ENCODE measurements around the gene LTB. TPM values are rescaled to one million over a fixed set of nuclear protein-coding genes. Genes with fewer than 3 reads are reported as not detected.

Gene LTB
- total RNA-seq, 1 experiment from 2014 or later, result not detected

- Histone ChIP-seq H3K27me3 (replicated peaks; ENCODE audit: control insufficient read depth, insufficient read depth, low read length) (no peaks in the 10 kb centered on the region), H3K36me3 (ENCODE audit: control insufficient read depth, insufficient read depth, low read length) (no peaks in the 10 kb centered on the region), H3K9me3 (no peaks in the 10 kb centered on the region), H3K4me3 (ENCODE audit: low read depth, low read length) (0 out of 2 replicates have a peak within 1 kb of the TSS, but pooled peaks have one; percentile 6), H3K4me1 (peaks cover 29% of the 10 kb centered on the region)
- BruUV-seq (replicated peaks), result no TSS peak
- Mint-ChIP-seq H3K27ac (ENCODE audit: unreplicated experiment) (peak within 1 kb of the TSS; percentile 91), H3K27me3 (ENCODE audit: insufficient read depth, unreplicated experiment) (no peaks in the 10 kb centered on the region), H3K9me3 (ENCODE audit: unreplicated experiment) (no peaks in the 10 kb centered on the region), H3K36me3 (ENCODE audit: insufficient read depth, unreplicated experiment) (peaks cover 8% of the 10 kb centered on the region), H3K4me1 (ENCODE audit: low read depth, unreplicated experiment) (peaks cover 19% of the 10 kb centered on the region), H3K4me3 (ENCODE audit: unreplicated experiment) (peak within 1 kb of the TSS; percentile 68)
- peak; percentile 47 to 56 for DNase-seq
- ChIA-PET POLR2A (no interaction called here), CTCF (interaction anchor here (0.9 kb wide), 1 partner anchor 672 kb away, joined by 6 read pairs; no protein-coding TSS in a partner anchor)
- intact Hi-C loops (cut with micrococcal nuclease; ENCODE audit: unreplicated experiment), result no loop called here
- TF ChIP-seq, protein P1, sequence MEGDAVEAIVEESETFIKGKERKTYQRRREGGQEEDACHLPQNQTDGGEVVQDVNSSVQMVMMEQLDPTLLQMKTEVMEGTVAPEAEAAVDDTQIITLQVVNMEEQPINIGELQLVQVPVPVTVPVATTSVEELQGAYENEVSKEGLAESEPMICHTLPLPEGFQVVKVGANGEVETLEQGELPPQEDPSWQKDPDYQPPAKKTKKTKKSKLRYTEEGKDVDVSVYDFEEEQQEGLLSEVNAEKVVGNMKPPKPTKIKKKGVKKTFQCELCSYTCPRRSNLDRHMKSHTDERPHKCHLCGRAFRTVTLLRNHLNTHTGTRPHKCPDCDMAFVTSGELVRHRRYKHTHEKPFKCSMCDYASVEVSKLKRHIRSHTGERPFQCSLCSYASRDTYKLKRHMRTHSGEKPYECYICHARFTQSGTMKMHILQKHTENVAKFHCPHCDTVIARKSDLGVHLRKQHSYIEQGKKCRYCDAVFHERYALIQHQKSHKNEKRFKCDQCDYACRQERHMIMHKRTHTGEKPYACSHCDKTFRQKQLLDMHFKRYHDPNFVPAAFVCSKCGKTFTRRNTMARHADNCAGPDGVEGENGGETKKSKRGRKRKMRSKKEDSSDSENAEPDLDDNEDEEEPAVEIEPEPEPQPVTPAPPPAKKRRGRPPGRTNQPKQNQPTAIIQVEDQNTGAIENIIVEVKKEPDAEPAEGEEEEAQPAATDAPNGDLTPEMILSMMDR (IDR thresholded peaks at IDR 0.05; ENCODE audit: insufficient read depth in 1 of 2, low read depth in 1 of 2, low read length in 1 of 2, severe bottlenecking in 1 of 2, unreplicated experiment in 1 of 2), result no peak
Measured at GRCh38 chr6:31614684-31615578, 32.7 kb upstream of the LTB start, which contains the start of gene AIF1. TSS of gene AIF1 (plus strand) at chr6:31615234. CDS start at chr6:31615330, 96 bp downstream.

DNA sequence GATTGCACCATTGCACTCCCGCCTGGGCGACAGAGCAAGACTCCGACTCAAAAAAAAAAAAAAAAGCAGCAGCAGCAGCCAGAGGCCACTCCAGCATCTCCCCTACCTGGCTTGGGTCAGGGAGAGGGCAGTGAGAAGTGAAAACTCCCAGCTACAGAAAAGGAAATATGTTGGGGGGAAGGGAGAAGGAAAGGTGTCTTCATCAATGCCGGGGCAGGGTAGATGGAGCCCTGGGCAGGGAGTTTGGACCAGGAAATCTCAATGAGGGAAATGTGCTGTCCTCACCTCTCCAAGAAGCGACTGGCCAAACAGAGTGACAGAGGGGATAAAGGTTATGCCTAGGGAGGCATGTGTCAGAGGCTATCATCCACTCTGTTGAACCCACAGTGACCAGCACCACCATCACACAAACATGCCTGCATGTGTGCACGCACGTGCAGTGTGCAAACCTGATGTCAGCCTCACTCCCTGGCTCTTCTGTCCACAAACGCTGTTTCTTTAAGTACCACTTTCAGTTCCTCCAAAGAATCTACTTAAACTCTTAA lies 31.9 kb upstream of the LTB start:
- Mint-ChIP-seq H3K4me1 (ENCODE audit: low read depth, unreplicated experiment) (peaks cover 19% of the 10 kb centered on the region), H3K9me3 (ENCODE audit: unreplicated experiment) (no peaks in the 10 kb centered on the region), H3K27ac (ENCODE audit: unreplicated experiment) (peak overlapping the region; percentile 91), H3K4me3 (ENCODE audit: unreplicated experiment) (peak overlapping the region; percentile 68), H3K27me3 (ENCODE audit: insufficient read depth, unreplicated experiment) (no peaks in the 10 kb centered on the region), H3K36me3 (ENCODE audit: insufficient read depth, unreplicated experiment) (peaks cover 6% of the 10 kb centered on the region)
- TF ChIP-seq, protein P1 (IDR thresholded peaks at IDR 0.05; ENCODE audit: insufficient read depth in 1 of 2, low read depth in 1 of 2, low read length in 1 of 2, severe bottlenecking in 1 of 2, unreplicated experiment in 1 of 2), result no peak
- ChIA-PET POLR2A (interaction anchor here (0.5 kb wide), 1 partner anchor 10 kb away, joined by 3 read pairs; no protein-coding TSS in a partner anchor), CTCF (no interaction called here)
- no peaks in the 10 kb centered on the region for H3K36me3 ChIP-seq (ENCODE audit: control insufficient read depth, insufficient read depth, low read length)
- DNase-seq, result no peak
- H3K9me3 ChIP-seq, result no peaks in the 10 kb centered on the region
- H3K27me3 ChIP-seq (replicated peaks; ENCODE audit: control insufficient read depth, insufficient read depth, low read length), result no peaks in the 10 kb centered on the region
- BruUV-seq (replicated peaks), result no TSS peak
- intact Hi-C loops (cut with micrococcal nuclease; ENCODE audit: unreplicated experiment), result no loop called here
- H3K4me3 ChIP-seq (ENCODE audit: low read depth, low read length), result 0 out of 2 replicates have a peak overlapping the region, but pooled peaks have one; percentile 6
- peaks cover 29% of the 10 kb centered on the region for H3K4me1 ChIP-seq

GRCh38 chr6:31610968-31611367 lies 28.7 kb upstream of the LTB start:
- ChIA-PET POLR2A (no interaction called here), CTCF (interaction anchor here (0.8 kb wide), 1 partner anchor 64 kb away, joined by 3 read pairs; the partner anchor contains the start of gene ATP6V1G2)
- peaks cover 19% of the 10 kb centered on the region for H3K4me1 Mint-ChIP-seq (ENCODE audit: low read depth, unreplicated experiment)
- Histone ChIP-seq H3K27me3 (replicated peaks; ENCODE audit: control insufficient read depth, insufficient read depth, low read length) (no peaks in the 10 kb centered on the region), H3K9me3 (no peaks in the 10 kb centered on the region), H3K36me3 (ENCODE audit: control insufficient read depth, insufficient read depth, low read length) (no peaks in the 10 kb centered on the region), H3K4me3 (ENCODE audit: low read depth, low read length) (no peak overlapping the region), H3K4me1 (peaks cover 27% of the 10 kb centered on the region)
- no peak overlapping the region for H3K4me3 Mint-ChIP-seq (ENCODE audit: unreplicated experiment)
- DNase-seq, result no peak
- TF ChIP-seq, protein P1 (IDR thresholded peaks at IDR 0.05; ENCODE audit: insufficient read depth in 1 of 2, low read depth in 1 of 2, low read length in 1 of 2, severe bottlenecking in 1 of 2, unreplicated experiment in 1 of 2), result no peak
- peaks cover 6% of the 10 kb centered on the region for H3K36me3 Mint-ChIP-seq (ENCODE audit: insufficient read depth, unreplicated experiment)
- BruUV-seq (replicated peaks), result no TSS peak
- no peaks in the 10 kb centered on the region for H3K27me3 Mint-ChIP-seq (ENCODE audit: insufficient read depth, unreplicated experiment)
- intact Hi-C loops (cut with micrococcal nuclease; ENCODE audit: unreplicated experiment), result no loop called here
- no peak overlapping the region for H3K27ac Mint-ChIP-seq (ENCODE audit: unreplicated experiment)
- H3K9me3 Mint-ChIP-seq (ENCODE audit: unreplicated experiment), result no peaks in the 10 kb centered on the region
